Activated CD4-positive, alpha-beta T cell treated with anti-CD3 and anti-CD28 coated beads, Interleukin-2, amount 50 U/mL, for 4 hours (primary cell): ENCODE data around the gene CASP8.

Experiments used
- DNase-seq, 2 experiments: peaks; one replicate each; pipeline ENCODE4 v3.0.0-alpha.2; 2020

The CASP8 gene

DNA sequence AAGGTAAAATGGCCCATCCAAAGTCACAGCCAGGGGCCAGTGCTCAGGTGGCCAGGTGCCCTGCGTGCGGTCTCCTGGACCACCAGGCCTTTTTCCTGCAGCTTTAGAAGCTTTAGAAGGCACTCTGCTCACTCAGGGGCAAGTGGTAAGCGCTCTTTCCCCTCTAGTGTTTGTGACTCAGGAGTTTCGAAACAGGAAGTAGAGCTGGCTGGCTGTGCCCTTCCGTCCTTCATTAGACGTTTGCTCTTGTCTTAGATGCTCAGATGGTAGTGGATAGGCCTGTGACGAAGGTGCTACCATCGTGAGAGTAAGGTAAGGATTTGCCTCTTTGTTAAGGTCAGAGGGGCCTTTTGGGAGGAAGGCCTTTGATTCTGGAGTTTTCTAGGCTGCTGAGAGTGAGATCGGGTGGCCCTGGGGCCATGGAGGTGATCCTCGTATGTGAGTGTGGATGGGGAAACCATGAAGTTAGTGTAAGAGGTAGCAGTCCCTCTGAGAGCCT is at the start of gene CASP8:
Gene CASP8 (plus strand): TSS at position 235 of the 499 bp plus-strand sequence. CDS start 5,951 bp downstream, outside the sequence.
- DNase-seq, result peak; percentile 52 to 55

- DNase-seq, result no peak
Observed at GRCh38 chr2:201215963-201216362, 44.4 kb upstream of the CASP8 start.

- DNase-seq, result no peak
Observed at GRCh38 chr2:201216918-201217317, 43.4 kb upstream of the CASP8 start.

- no peak for DNase-seq
Observed at GRCh38 chr2:201218780-201219179, 41.6 kb upstream of the CASP8 start.

GRCh38 chr2:201219328-201220096 is 40.8 kb upstream of the CASP8 start:
- no peak for DNase-seq

GRCh38 chr2:201220102-201220570 is 40.2 kb upstream of the CASP8 start:
- peak; percentile 43 for DNase-seq

DNA sequence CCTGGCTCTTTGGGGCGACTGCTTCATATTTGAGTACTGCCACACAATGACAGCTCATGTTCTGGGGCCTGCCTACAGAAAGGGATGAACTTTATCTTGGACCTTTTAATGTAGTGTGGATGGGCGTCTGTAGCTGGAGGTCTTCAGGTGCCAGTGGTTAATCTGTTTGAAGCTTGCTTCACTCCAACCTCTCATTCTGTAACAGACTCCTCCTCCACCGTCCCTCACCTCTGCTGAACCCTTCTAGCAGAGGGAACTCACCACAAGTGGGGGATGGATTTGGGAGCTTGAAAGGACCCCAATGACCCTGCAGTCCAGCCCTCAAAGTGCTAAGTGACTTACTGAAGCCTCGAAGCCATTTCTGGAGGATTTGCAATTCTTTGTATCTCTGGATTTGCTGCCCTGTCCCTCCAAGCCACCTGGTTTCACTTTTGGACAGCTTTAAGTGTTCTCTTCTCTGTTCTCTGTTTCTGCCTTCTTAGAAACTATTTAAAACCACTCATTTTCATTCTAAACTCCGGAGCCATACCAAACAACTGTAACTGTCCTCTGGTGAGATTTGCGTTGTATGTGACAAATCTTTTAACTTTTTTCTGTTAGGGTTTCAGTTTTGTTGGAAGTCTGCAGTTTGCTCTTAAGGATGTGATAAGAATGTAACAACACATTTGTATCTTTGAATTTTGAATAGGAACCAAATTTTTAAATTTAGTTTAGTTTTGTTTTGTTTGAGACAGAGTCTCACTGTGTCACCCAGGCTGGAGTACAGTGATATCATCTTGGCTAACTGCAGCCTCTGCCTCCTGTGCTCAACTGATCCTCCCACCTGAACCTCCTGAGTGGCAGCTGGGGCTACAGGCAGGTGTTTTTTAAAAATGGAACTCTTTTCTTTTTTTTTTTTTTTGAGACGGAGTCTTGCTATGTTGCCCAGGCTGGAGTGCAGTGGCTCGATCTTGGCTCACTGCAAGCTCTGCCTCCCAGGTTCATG is 37.0 kb upstream of the CASP8 start:
- DNase-seq, result no peak

GRCh38 chr2:201228271-201228911 is 31.9 kb upstream of the CASP8 start:
- no peak for DNase-seq

DNA sequence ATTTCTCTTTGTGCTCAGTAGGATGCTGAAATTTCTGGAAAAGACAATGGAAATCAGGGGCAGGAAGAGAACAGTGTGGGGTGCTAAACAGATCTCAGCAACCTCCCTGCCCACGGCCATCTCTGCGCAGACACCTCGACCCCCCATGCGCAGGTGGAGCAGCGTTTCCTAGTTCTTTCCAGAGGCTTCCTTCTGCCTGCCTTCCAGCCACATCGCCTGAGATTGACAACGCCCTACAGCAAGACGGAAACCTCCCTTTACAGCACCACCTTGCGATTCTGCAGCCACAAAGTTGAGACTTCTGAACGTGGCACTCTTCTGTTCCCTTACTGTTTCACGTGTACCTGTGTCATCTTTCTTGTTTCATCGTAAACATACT is 31.4 kb upstream of the CASP8 start:
- DNase-seq, result no peak

GRCh38 chr2:201231781-201232466 is 28.4 kb upstream of the CASP8 start:
- DNase-seq, result peak; percentile 87 to 90

GRCh38 chr2:201232467-201232815 is 27.9 kb upstream of the CASP8 start:
- no peak for DNase-seq

DNA sequence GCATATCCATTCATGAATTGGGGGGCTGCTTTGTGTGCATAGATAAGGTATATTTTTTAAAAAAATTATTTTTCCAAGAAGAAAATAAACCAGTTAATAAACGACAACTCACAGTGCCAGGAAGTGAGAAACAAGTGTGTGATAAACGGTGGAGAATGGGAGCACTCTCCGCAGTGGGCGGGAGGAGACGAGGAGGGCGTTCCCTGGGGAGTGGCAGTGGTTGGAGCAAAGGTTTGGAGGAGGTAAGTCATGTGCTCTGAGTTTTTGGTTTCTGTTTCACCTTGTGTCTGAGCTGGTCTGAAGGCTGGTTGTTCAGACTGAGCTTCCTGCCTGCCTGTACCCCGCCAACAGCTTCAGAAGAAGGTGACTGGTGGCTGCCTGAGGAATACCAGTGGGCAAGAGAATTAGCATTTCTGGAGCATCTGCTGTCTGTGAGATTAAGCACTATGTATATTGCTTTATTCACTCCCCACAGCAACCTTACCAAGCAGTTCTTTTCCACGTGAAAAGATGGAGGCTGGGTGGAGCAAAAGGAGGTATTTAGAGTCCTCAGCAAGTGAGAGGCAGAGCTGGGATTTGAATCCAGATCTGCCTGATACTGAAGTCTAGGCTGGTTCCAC is 27.0 kb upstream of the CASP8 start:
- peak; percentile 79 to 83 for DNase-seq

- DNase-seq, result no peak
Observed at GRCh38 chr2:201233812-201234662, 26.3 kb upstream of the CASP8 start.

- DNase-seq, result no peak
Observed at GRCh38 chr2:201234663-201235135, 25.6 kb upstream of the CASP8 start.

GRCh38 chr2:201235860-201236811 is 24.2 kb upstream of the CASP8 start:
- DNase-seq, result peak in 1 of 2 experiments; percentile 21

DNA sequence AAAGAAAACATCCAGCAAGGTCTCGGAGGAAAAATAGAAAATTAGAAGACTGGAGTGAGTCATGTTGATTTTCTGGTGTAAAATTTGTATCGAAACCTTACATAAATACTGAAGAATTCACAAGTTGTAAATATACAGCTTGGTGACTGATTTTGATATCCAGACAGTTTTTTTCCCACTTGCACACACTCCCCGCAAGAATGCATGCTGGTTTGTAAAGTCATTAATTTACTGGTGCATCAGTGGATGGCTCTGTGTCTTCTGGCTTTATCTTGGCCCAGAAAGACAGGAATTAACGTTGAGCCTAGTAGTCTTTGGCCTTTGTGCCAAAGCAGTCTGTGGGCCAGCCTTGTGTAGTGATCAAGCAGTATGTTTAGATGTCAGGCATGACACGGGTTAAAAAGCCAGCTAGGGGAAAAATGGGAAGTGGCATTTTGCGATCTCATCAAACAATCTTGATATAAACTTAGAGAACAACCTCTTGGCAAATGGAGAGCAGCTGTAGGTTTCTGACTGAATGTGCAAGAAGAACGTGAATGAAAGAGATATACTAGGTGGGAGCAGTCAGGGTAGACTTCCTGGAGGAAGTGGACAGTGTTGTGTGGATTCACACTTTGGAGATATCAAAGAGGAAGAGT is 22.7 kb upstream of the CASP8 start:
- no peak for DNase-seq

GRCh38 chr2:201239167-201239935 is 21.0 kb upstream of the CASP8 start:
- DNase-seq, result peak in 1 of 2 experiments; percentile 7
